ENCODE measurements around the gene TMEM132E.

TMEM132E gene

GRCh38 chr17:34668206-34668605, 88.8 kb downstream of the TMEM132E start:
- DNase-seq (ENCODE audit: low read depth): no peak
- no peak overlapping the region for H3K4me3 ChIP-seq (ENCODE audit: low read depth, low read length)
- no peak for TF ChIP-seq CTCF (IDR thresholded peaks at IDR 0.05; ENCODE audit: insufficient read depth, low read depth, low read length, missing control alignments)

- no peak for DNase-seq (ENCODE audit: low read depth)
- no peak overlapping the region for H3K4me3 ChIP-seq (ENCODE audit: low read depth, low read length)
- no peak for TF ChIP-seq CTCF (IDR thresholded peaks at IDR 0.05; ENCODE audit: insufficient read depth, low read depth, low read length, missing control alignments)
These were observed 90.1 kb downstream of the TMEM132E start for GRCh38 chr17:34669511-34669910.

DNA sequence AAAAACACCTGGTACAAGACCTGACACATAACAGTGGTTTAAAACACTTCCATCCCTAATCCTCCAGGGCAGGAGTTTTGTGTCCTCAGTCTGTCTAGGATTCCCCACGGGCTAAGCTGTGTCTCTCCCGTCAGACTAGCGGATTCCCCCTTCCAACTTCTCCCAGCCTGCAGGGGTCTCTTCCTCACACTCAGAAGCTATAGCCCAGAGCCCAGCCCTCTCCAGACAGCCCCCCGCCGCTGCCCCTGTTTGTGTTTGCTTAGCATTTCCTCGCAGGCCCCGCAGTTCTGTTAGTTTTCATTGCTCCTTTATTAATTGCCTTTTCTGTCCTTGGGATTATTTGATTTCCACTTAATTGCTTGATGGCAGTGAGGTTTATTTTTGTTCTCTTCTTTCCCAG, 91.2 kb downstream of the TMEM132E start:
- no peak for TF ChIP-seq CTCF (IDR thresholded peaks at IDR 0.05; ENCODE audit: insufficient read depth, low read depth, low read length, missing control alignments)
- no peak overlapping the region for H3K4me3 ChIP-seq (ENCODE audit: low read depth, low read length)
- no peak for DNase-seq (ENCODE audit: low read depth)

DNA sequence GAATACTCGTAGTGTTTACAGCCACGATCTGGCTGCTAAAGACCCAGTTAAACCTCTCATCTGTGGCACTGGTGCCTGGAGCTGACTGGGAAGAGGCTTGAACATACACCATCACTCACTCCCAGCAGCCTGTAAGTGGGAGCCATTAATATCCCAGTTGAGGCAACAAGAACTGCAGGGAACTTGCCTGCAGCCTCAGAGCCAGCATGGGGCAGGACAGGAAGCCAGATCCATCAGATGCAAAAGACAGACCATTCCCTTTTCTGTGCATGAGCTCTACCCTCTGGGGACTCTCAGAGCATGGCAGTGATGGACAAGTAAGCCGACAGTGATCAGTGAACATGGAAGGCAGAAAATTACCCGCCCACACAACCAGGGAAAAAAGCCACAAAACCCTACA, 91.8 kb downstream of the TMEM132E start:
- no peak for TF ChIP-seq CTCF (IDR thresholded peaks at IDR 0.05; ENCODE audit: insufficient read depth, low read depth, low read length, missing control alignments)
- no peak for DNase-seq (ENCODE audit: low read depth)

DNA sequence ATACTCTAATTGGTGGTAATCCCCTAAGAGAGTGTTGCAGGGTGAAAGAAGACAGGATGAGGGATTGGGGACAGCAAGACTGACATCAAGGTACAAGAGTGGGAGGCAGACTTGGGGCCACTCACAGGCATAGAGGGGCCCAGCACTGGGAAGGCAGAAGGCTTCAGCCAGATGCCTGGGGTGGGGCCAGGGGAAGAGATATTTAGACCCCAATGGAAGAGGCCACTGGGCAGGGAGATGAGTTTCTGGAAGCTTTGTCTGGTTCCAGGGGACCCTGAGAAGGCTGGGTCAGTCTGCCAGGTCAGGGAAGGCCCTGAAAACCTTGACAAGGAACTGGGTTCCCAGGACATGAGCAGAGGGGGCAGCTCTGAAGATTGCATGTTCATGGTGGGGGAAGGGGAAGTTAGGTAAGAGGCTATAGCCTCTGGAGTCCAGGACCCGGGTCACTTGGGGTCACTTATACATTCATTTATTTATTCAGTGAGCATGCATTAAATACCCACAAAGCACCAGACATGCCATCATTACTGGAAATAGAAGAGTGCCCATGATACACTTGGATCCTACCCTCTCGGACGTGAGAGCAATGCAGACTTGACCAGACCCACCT, 92.9 kb downstream of the TMEM132E start:
- no peak for DNase-seq (ENCODE audit: low read depth)
- no peak overlapping the region for H3K4me3 ChIP-seq (ENCODE audit: low read depth, low read length)
- no peak for TF ChIP-seq CTCF (IDR thresholded peaks at IDR 0.05; ENCODE audit: insufficient read depth, low read depth, low read length, missing control alignments)

More for the DNA sequence above, 91.8 kb downstream of the TMEM132E start:
- no peak overlapping the region for H3K4me3 ChIP-seq (ENCODE audit: low read depth, low read length)

- DNase-seq (ENCODE audit: low read depth): no peak
- TF ChIP-seq CTCF (IDR thresholded peaks at IDR 0.05; ENCODE audit: insufficient read depth, low read depth, low read length, missing control alignments): no peak
- H3K4me3 ChIP-seq (ENCODE audit: low read depth, low read length): no peak overlapping the region
These were observed 94.1 kb downstream of the TMEM132E start for GRCh38 chr17:34673516-34673915.
